Panc1 (cell line): ENCODE data around the gene DLG5. TPM values are rescaled to one million over a fixed set of nuclear protein-coding genes. Genes with fewer than 3 reads are reported as not detected.

Experiments
- ATAC-seq: fragments of 200-7000 bp; cut with Tn5 transposase; 2 replicates; pipeline ENCODE4 v1.9.1; 2020; ENCODE audit warnings: mild to moderate bottlenecking, moderate library complexity
- BruUV-seq: library from RNA; stranded (reverse); fragments of 400-500 nt; replicated peaks from 2 replicates; lab custom pipeline; 2021; lab: Mats Ljungman, UMichigan
- CTCF ChIA-PET: fragments of 300-600 bp; sonication (Branson Sonifier 250); formaldehyde crosslinking; loops from one replicate; lab custom pipeline; 2022; ENCODE audit warnings: antibody characterized with exemption; lab: Charles Lee
- POLR2A ChIA-PET: fragments of 300-600 bp; sonication (Branson Sonifier 250); formaldehyde crosslinking; loops from one replicate; lab custom pipeline; 2022; ENCODE audit warnings: antibody characterized with exemption; lab: Charles Lee
- DNase-seq: peaks from one replicate; pipeline ENCODE4 v3.0.0-alpha.2; 2010; ENCODE audit warnings: low read depth, low spot score
- H3K27ac ChIP-seq: 2 replicates; pipeline ENCODE4 v1.5.1; 2011; ENCODE audit warnings: mild to moderate bottlenecking, low read length, inconsistent platforms
- H3K27me3 ChIP-seq: fragments of 200-500 bp; sonication (Bioruptor generic); 2 replicates; pipeline ENCODE4 v1.6.0; 2014; ENCODE audit warnings: low read length, inconsistent platforms; ENCODE audit not compliant: control insufficient read depth, insufficient read depth
- H3K36me3 ChIP-seq: fragments of 200-500 bp; sonication (Bioruptor generic); 2 replicates; pipeline ENCODE4 v1.5.1; 2014; ENCODE audit warnings: inconsistent platforms, mild to moderate bottlenecking, low read length, moderate library complexity; ENCODE audit not compliant: control insufficient read depth, insufficient read depth
- H3K4me1 ChIP-seq: 2 replicates; pipeline ENCODE4 v1.5.1; 2011; ENCODE audit warnings: inconsistent platforms, mild to moderate bottlenecking, low read length, moderate library complexity; ENCODE audit not compliant: control insufficient read depth, insufficient read depth
- H3K4me3 ChIP-seq, 2 experiments: 2 replicates each; pipeline ENCODE4 v1.5.1; 2011 to 2012; ENCODE audit warnings: low read depth in 2 of 2, low read length in 2 of 2, mild to moderate bottlenecking in 2 of 2, inconsistent platforms in 1 of 2, moderate library complexity in 1 of 2
- H3K9me3 ChIP-seq: fragments of 200-500 bp; sonication (Bioruptor generic); 2 replicates; pipeline ENCODE4 v1.5.1; 2014; ENCODE audit warnings: low read depth, mild to moderate bottlenecking, inconsistent platforms, low read length, moderate library complexity; ENCODE audit not compliant: control insufficient read depth, insufficient read depth
- CTCF ChIP-seq: fragments of 450-650 bp; IDR thresholded peaks from 2 replicates; pipeline ENCODE4 v1.5.1; 2017; ENCODE audit warnings: mild to moderate bottlenecking
- POLR2AphosphoS5 ChIP-seq: IDR thresholded peaks from 2 replicates; pipeline ENCODE4 v1.6.1; 2012; ENCODE audit warnings: mild to moderate bottlenecking, low read depth, low read length, moderate library complexity
- SIN3A ChIP-seq: IDR thresholded peaks from 2 replicates; pipeline ENCODE4 v1.6.1; 2012; ENCODE audit warnings: low read depth, mild to moderate bottlenecking, low read length, moderate library complexity, borderline replicate concordance; ENCODE audit not compliant: insufficient read depth
- TCF7L2 ChIP-seq: IDR thresholded peaks from 2 replicates; pipeline ENCODE4 v1.6.1; 2011; ENCODE audit warnings: mild to moderate bottlenecking, low read depth, low read length, inconsistent platforms
- in situ Hi-C: cut with HindIII; loops from 2 replicates; pipeline ENCODE4 v1.10.0; 2016; ENCODE audit warnings: low sequenced_read_pairs, low pct_unique_long_range_greater_than_20kb
- intact Hi-C: fragments of 100-400 bp; cut with micrococcal nuclease; formaldehyde crosslinking; loops from one replicate; pipeline ENCODE4 v1.10.0; 2022; ENCODE audit not compliant: unreplicated experiment
- total RNA-seq: library from RNA; stranded (reverse); gene quantifications from one replicate; pipeline ENCODE4 v1.2.1, GENCODE V29; 2021; ENCODE audit not compliant: unreplicated experiment
- TF ChIP-seq, protein P1 (sequence below), 2 experiments: IDR thresholded peaks; 2 replicates each; pipeline ENCODE4 v1.6.1; 2011 to 2012; ENCODE audit warnings: low read depth in 2 of 2, control low read depth in 1 of 2, low read length in 1 of 2, mild to moderate bottlenecking in 1 of 2, moderate library complexity in 1 of 2; ENCODE audit not compliant: insufficient read depth in 1 of 2

Gene DLG5
- total RNA-seq, 1 experiment from 2014 or later = 85.6 TPM

DNA sequence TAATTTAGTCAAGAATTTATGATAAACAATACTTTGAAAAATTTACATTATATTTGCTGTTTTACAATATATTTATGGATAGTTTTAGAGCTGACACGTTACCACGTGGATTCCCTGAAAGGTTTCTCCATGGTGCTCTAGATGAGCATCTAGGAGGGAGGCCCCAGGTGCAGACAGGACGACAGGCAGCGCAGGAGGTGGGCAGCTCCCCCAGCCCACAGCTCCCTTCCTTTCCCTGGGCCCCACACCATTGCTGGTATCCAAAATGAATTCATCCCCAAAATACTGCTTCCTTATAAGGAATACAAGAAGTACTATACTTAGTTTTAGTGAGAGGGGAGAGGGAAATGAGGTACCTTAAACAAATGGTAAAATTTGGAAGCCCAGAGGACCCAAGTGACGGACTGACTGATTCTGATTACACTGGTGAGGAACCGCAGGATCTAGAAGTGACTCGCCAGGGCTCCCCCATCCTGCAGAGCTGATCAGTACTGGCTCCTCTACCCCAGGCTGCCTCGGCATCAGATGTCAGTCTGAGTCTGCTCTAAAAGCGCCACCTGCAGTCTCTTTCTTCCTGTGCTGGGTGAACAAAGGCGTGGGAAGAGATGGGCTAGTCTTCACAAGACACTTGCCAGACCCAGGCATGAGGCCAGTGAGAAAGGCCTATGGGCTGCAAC, 89.2 kb downstream of the DLG5 start:
- Histone ChIP-seq H3K36me3 (no peaks in the 10 kb centered on the region), H3K4me1 (no peaks in the 10 kb centered on the region), H3K4me3 (no peak overlapping the region), H3K27me3 (no peaks in the 10 kb centered on the region), H3K9me3 (no peaks in the 10 kb centered on the region), H3K27ac (no peak overlapping the region)
- ChIA-PET CTCF (no interaction called here), POLR2A (no interaction called here)
- BruUV-seq = no TSS peak
- DNase-seq (no peak), ATAC-seq (peak; percentile 79)
- in situ Hi-C loops = no loop called here
- TF ChIP-seq POLR2AphosphoS5 (no peak), SIN3A (no peak), CTCF (no peak), TCF7L2 (no peak)
- TF ChIP-seq, protein P1, sequence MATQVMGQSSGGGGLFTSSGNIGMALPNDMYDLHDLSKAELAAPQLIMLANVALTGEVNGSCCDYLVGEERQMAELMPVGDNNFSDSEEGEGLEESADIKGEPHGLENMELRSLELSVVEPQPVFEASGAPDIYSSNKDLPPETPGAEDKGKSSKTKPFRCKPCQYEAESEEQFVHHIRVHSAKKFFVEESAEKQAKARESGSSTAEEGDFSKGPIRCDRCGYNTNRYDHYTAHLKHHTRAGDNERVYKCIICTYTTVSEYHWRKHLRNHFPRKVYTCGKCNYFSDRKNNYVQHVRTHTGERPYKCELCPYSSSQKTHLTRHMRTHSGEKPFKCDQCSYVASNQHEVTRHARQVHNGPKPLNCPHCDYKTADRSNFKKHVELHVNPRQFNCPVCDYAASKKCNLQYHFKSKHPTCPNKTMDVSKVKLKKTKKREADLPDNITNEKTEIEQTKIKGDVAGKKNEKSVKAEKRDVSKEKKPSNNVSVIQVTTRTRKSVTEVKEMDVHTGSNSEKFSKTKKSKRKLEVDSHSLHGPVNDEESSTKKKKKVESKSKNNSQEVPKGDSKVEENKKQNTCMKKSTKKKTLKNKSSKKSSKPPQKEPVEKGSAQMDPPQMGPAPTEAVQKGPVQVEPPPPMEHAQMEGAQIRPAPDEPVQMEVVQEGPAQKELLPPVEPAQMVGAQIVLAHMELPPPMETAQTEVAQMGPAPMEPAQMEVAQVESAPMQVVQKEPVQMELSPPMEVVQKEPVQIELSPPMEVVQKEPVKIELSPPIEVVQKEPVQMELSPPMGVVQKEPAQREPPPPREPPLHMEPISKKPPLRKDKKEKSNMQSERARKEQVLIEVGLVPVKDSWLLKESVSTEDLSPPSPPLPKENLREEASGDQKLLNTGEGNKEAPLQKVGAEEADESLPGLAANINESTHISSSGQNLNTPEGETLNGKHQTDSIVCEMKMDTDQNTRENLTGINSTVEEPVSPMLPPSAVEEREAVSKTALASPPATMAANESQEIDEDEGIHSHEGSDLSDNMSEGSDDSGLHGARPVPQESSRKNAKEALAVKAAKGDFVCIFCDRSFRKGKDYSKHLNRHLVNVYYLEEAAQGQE (IDR thresholded peaks at IDR 0.05; ENCODE audit: insufficient read depth in 1 of 2, low read depth in 2 of 2, low read length in 1 of 2) = no peak
- intact Hi-C loops = no loop called here

GRCh38 chr10:77836299-77836820, 90.2 kb downstream of the DLG5 start:
- Histone ChIP-seq H3K27me3 (no peaks in the 10 kb centered on the region), H3K9me3 (no peaks in the 10 kb centered on the region), H3K36me3 (no peaks in the 10 kb centered on the region), H3K4me3 (no peak overlapping the region), H3K27ac (no peak overlapping the region), H3K4me1 (no peaks in the 10 kb centered on the region)
- ChIA-PET CTCF (interaction anchor here (0.7 kb wide), 1 partner anchor 11 kb away, joined by 3 read pairs; no protein-coding TSS in a partner anchor), POLR2A (no interaction called here)
- BruUV-seq = no TSS peak
- in situ Hi-C loops (no loop called here), intact Hi-C loops (no loop called here)
- TF ChIP-seq, protein P1 (IDR thresholded peaks at IDR 0.05; ENCODE audit: insufficient read depth in 1 of 2, low read depth in 2 of 2, low read length in 1 of 2) = no peak
- TF ChIP-seq CTCF = no peak
- no peak for TF ChIP-seq TCF7L2
- no peak for TF ChIP-seq SIN3A
- no peak for TF ChIP-seq POLR2AphosphoS5
- ATAC-seq (no peak), DNase-seq (no peak)
